ENCODE data around the gene CELF2.

DNA sequence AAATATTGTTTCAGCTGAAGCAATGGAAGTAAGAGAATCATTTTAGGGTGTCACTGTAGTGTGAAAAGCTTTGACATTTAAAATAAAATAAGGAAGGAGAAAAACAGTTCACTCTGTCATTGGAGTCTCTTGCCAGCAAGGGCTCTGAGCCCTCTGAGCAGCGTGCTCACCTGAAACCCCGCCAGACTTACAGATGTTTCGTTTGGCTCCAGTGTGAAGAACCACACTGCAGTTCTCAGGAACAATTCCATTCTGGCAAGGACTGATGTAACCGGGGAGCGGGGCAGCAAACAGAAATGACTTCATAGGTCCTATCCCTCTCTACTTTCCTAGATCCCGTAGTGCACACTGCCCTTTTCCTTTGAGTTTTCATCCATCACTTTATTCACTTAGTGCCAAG, 164.3 kb downstream of the CELF2 start:
- TF ChIP-seq EZH2 (IDR thresholded peaks at IDR 0.05; ENCODE audit: insufficient read depth, poor library complexity, severe bottlenecking): no peak
- TF ChIP-seq EZH2phosphoT487 (IDR thresholded peaks at IDR 0.05; ENCODE audit: insufficient read depth, low read depth): no peak

Data from GM23248 (cell line).